NCI-H2196 treated with DMSO at 0.1 percent for 48 hours (cell line): ENCODE measurements around the gene PRR16.
"Not testable (repeated sequence)": the region's sequence is repeated elsewhere in the genome, so short reads cannot be mapped to it uniquely, and the experiment has no call there.

Source experiments
- DNase-seq: peaks from one replicate; lab custom pipeline; 2025; ENCODE audit not compliant: unreplicated experiment; lab: John Stamatoyannopoulos, UW

PRR16 gene

DNA sequence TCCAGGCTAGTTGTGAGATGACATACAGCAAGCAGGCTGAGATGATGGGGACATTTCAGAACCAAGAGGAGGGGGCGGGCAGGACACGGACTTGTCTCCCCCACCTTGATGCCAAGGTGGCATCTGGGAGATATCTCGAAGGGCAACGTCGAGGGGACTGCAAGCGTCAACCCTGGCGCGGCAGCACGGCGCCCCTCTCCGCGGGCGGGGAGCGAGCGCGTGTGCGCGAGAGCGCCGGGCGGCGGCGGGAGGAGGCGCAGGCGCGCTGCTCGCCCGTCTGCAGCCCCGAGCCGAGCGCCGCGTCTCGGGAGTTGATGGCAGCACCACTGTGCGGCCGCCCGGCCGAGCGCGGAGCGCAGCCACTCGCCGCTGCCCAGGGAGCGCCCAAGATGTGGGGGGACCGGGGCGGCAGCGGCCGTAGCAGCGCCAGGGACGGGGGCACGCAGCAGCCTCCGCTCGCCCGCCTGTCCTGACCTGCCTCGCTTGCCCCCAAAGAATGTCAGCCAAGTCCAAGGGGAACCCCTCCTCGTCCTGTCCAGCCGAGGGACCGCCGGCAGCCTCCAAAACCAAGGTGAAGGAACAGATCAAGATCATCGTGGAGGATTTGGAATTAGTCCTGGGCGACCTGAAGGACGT lies at the start of gene PRR16:
PRR16 (plus strand) TSS at position 310 of the 636 bp plus-strand sequence.
- DNase-seq: no peak

DNA sequence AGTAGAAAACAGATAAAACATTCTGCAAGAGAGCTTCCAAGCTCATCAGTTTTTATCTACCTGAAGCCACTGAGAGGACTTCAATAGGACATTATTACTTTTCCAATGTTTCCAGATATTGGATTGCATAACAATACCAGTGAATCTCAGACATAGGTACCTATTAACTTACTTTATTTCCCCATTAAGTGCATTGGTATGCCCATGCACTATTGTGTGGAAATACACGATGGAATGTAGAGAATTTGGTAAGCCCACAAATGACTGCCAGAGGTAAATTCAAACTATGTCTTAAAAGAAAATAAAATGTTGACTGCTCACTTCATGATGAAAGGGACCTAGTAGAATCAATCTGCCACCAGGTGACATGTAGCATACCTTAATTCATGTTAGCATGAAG lies 48.1 kb upstream of the PRR16 start:
- DNase-seq: no peak

DNA sequence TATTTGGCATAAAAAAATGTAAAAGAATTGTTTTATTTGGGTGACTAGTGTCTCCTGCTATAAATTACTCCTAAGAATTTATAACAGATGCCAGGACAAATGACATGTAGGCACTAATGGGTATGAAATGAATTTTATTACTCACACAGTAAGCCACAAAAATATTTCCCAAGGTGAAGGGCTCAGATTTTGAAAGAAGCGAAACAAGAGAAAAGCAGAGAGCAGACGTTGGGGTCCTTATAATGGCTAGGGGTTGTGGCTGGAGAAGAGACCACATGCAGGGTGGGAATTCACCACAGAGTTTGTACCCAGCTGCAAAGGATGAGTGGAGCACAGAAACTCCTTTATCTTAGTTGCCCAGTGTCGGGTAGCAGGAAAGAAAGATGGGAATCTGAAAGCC lies 45.0 kb upstream of the PRR16 start:
- no peak for DNase-seq

DNA sequence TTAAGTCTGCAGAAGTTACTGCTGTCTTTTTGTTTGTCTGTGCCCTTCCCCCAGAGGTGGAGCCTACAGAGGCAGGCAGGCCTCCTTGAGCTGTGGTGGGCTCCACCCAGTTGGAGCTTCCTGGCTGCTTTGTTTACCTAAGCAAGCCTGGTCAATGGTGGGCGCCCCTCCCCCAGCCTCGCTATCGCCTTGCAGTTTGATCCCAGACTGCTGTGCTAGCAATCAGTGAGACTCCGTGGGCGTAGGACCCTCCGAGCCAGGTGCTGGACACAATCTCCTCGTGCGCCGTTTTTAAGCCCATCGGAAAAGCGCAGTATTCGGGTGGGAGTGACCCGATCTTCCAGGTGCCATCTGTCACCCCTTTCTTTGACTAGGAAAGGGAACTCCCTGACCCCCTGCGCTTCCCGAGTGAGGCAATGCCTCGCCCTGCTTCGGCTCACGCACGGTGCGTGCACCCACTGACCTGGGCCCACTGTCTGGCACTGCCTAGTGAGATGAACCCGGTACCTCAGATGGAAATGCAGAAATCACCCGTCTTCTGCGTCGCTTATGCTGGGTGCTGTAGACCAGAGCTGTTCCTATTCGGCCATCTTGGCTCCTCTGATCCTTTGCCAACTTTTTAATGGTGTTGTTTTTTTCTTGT lies 37.3 kb upstream of the PRR16 start:
- not testable (repeated sequence) for DNase-seq

DNA sequence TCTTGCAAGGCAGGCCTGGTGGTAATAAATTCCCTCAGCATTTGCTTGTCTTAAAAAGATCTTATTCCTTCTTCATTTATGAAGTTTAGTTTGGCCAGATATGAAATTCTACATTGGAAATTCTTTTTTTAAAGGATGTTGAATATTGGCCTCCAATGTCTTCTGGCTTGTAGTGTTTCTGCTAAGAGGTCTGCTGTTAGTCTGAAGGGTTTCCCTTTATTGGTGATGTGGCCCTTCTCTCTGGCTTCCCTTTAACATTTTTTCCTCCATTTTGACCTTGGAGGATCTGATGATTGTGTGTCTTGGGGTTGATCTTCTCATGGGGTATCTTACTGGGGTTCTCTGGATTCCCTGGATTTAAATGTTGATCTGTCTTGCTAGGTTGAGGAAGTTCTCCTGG lies 33.5 kb upstream of the PRR16 start:
- DNase-seq: no peak

DNA sequence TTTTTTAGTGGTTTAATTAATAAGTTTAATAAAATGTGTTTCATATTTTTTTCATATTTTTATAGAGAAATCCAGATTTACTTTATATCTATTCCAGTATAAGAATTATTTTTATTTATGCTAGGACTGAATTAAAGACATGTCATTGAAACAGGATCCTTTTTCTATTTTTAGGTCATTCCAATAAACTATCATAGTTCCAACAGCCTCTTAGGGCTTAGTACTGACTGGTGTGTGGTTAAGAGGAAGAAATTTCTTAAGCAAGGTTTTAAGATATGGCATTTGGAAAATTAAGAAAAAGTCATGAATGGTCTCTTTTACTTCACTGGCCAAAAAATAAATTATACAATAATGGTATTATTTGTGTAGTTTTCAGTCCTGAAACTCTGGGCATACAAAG lies 31.2 kb upstream of the PRR16 start:
- DNase-seq: no peak

DNA sequence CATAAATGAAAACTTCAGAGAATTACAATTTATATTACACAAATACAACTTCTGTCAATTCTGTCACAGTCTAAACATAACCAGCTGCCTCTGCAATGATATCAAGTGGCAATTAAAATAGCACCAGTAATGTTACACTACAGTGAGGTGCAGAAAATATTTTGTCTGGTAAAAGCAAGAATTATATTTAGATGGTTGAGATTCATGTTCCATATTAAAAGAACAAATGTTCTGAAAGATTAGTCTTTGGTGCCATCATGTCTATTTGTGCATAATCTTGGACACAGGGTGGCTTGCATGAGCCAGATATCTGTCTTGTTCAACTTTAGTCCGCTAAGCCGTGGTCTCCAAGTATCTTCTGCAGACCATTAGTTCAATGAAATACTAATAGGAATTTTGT lies 29.0 kb upstream of the PRR16 start:
- DNase-seq: no peak

DNA sequence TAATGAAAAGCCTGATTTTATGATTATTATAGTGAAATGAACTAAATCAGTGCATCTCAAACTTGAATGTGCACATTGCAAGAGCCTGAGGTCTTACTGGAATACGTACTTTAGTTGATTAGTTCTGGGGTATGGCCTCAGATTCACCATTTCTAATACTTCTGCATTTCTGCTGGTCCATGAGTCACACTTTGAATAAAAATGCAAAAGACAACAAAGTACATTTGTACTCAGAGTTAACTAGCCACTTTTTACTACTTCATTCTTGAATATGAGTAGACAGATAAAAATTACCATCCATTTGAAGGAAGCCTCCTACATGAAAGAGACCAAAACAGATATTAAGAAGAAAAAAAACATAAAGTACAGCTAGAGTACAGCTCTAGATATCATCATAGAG lies 27.1 kb upstream of the PRR16 start:
- DNase-seq: no peak

DNA sequence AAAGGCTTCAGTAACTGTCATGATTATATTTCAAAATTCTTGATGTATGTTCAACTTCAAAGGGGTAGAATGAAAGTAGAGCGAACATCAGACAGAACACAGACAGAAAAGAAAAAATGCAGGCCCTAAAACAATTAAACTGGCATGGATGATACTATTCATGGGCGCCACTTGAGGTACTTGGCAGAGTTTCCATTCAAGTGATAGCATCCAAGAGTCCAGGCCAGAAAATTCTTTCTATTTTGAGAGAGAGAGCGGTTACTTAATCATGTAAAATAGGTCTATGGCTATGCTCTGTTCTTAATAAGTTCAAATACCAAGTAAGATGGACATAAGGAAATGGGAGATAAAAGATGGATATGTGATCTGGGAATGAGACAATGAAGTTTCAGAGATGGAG lies 21.4 kb upstream of the PRR16 start:
- DNase-seq: no peak

DNA sequence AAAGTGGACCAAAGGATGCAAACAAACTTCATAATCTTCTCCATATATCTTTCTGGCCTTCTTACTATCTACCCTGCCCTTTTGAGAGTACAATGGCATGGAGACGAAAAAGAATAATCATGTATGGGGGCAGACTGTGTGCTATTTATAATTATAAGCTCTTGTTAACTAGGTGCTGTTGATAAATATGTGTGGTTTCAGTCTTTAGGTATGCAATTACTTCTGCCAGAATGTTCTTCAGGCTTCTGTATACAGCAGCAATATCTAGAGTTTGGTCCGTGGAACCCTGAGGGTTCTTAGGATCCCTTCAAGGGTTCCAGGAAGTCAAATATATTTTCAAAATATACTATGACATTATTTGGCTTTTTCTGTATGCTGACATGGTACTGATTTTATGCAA lies 20.5 kb upstream of the PRR16 start:
- DNase-seq: no peak

DNA sequence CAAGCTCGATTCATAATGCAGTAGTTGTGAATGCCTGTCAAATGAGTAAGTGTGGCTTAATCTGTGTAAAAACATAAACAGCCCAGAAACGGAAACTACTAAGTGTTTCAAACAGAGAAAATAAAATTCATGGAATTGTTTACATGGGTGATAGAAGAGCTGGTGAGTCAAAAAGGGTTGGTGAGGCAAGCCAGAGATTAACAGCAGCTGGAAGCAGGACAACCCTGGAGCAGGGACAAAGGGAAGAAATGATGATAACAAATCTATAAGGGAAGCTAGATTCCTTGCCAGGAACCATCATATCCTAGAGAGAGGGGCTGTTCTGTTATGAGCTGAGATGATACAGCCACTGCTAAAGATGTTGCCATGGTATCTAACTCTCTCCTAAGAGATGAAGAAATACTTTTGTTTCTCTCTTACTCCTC lies 18.0 kb upstream of the PRR16 start:
- DNase-seq: no peak

DNA sequence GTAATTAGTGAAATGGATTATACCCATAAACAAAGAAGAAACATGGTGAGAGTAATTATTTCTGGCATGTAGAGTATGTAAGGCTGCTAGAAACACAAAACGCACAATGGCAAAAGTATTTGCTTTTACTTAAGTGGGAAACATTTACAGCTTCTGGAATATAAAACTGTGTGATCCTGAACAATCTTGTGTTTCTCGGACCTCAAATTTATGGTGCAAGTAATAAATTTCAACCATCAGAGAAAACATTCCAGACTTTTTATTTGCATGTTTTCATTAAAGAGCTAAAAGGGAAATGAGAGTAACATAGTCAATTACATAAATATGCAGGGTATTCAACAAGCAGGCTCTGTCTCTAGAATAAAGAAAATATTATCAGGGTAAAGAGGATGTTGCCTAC lies 17.2 kb upstream of the PRR16 start:
- DNase-seq: no peak

DNA sequence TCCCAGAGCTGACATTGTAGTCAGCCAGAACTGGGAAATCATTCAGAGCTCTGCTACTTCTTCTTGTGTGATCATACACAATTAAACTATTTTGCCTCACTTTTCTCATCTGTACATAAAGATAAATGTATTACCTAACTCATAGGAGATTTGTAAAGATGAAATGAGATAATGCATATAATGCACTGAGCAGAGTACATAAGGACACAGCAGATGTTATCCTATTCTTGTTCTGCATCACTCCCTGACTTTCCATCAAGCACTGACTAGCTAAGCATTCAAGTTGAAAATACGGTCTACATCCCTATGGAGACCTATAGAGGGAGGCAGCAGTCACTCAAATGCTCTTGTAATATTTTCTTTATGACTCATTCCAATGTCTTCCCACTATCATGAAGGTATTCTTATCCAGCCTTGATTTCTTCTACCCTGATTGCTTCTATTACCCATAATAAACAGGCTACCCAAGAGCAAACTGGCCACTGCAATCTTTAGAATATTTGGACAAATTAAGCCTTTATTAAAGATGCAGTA lies 16.3 kb upstream of the PRR16 start:
- no peak for DNase-seq

DNA sequence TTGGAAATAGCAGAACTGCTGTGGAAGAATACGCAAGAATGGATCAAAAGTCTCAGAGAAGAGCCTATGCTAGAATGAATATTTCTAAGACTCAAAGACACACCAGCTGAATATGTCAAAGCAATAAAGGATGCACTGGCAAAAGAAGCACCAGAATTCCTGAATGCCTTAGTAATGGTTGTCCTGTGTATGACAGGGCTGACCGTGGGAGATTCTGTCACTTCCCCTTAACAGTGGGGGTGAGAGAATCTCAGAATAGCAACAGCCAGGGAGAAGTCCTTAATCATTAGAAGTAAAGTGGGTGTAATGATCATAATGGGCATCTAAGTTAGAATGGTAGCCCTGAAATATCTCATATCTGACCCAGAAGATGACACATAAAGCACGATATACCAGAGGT lies 14.6 kb upstream of the PRR16 start:
- no peak for DNase-seq

DNA sequence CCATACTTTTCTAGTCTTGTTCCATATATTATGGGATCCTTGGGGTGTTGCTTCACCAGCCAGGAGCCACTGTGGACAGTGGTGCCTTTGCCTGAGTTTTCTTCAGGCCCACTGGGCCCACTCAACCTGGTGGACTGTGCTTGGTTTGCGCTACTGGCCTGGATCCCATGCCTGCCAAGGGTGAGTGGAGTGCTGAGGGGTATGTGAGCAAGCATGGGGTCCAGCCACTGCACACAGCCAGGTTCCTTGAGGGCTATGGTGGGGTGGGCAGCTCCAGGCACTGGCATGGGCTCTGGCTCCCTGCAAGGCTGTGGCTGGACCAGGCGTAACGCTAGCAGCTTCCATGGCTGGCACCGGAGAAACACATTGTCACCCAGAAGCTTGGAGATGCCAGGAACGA lies 13.2 kb upstream of the PRR16 start:
- no peak for DNase-seq

DNA sequence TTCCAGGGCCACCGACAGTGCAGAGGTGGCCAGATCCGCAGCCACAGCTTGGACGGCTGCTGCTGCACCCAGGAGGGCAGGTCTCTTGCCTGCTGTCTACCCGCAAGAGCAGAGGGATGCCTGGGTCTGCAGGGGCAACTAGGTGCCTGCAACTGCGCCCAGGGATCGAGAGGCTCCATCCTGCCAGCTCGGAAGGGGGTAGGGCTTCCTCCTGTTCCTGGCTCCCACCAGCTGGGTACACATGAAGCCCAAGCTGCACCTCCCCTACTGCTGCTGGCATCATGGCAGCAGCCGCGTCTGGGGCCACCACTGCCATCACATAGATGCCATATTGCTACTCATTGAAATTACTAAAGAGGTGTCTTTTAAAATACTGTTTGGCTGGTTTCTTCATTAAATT lies 12.7 kb upstream of the PRR16 start:
- DNase-seq: no peak

DNA sequence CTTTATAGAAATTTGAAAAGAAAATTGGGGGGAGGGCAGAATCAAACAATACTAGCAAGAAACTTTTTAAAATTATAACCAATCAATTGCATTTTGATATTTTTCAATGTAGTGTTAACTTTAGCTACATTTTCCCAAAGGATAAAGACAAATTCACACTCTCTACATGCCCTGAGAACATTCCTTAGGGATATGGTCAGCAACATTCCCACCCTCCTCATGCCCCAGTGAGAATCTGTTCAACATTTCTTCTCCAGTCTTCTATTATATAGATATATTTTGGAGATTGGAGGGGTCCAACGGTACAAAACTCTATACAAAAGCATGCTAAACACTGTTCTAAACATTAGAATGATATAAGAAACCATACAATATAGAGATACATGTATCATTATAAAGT lies 11.6 kb upstream of the PRR16 start:
- no peak for DNase-seq

DNA sequence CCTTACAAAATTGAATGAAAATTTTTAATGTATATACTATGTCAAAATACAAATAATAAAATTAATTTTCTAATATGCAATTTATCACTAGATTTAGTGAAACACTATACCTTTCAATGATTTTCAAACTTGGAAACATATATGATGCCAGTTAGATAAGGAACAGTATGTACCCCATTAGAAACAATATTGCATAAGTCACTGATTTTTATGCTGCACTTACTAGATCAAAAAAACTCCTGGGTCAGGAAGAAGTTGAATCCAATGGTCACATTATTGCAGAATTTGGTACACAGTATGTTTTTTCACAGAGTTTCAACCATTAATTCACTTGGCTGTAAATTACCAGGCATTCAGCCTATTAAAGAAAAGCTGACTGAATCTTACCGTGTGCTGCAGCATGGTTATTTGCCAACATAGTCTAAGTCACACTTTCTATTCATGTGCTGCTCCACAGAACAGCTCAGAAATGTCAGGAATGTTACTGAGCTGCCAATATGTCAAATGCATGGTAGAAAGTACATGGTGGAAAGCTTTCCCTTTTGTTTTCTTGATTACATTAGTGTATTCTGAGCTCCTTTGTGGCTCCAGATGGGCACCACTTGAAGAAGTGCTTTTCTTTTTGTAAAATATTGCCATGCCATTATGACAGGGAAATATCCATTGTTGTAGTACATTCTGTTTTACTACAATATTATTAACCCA lies 9.9 kb upstream of the PRR16 start:
- DNase-seq: no peak

DNA sequence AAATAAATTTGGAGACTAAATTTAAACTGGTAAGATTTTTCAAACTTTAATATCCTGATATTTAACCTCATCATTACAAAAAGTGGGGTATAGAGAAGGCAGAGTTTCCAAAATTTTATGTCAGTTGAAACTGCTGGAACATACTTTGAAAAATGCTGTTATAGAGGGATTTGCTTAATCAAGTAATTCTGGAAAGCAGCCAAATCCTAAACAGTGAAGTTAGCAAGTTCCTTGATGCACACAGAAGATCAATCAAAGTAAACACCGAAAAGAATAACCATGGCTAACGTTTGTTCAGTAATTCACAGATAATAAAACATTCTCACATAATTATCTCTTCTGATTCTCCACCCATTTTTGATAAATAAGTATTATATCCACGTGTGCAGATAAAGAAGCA lies 8.1 kb upstream of the PRR16 start:
- DNase-seq: no peak

DNA sequence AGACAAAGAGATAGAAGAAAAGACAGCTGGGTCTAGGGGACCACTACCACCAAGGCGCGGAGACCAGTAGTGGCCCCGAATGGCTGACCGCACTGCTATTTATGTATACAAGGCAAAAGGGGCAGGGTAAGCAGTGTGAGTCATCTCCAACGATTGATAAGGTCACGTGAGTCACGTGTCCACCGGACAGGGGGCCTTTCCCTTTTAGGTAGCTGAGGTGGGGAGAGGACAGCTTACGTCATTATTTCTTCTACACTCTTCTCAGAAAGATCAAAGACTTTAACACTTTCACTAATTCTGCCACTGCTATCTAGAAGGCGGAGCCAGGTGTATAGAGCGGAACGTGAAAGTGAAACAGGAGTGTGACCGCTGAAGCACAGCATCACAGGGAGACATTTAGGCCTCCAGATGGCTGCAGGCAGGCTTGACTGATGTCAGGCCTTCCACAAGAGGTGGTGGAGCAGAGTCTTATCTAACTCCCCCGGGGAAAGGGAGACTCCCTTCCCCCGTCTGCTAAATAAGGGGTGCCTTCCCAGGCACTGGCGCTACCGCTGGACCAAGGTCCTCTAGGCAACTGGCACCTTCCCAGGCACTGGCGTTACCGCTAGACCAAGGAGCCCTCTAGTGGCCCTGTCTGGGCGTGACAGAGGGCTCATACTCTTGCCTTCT lies 6.1 kb upstream of the PRR16 start:
- DNase-seq: peak; percentile 10

DNA sequence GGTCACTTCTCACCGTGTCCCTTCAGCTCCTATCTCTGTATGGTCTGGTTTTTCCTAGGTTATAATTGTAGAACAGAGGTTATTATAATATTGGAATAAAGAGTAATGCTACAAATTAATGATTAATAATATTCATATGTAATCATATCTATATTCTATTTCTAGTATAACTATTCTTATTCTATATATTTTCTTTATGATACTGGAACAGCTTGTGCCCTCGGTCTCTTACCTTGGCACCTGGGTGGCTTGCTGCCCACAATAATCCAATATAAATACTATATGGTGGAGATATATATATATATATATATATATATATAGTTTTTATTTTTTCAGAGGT lies 5.6 kb upstream of the PRR16 start:
- not testable (repeated sequence) for DNase-seq

DNA sequence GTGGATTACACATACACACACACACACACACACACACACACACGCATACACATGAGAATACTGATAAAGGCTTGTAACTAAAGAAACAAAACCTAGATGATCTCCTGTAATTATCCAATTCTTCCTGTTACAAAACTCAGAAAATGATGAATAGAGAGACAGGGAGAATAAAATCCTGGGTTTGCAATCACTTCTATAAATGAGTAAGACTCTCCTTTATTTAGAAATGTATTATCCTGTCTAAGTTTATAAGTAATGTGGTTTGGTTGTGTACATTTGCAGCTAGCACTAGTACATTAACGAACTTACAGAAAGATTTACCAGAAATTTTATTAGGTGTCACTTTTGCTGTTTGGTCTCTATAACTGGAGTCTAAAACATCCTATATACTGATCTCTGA lies 2.8 kb upstream of the PRR16 start:
- DNase-seq: no peak
